A673 (cell line): Measurements from ENCODE around the gene MYCBPAP. TPM values are rescaled to one million over a fixed set of nuclear protein-coding genes. Genes with fewer than 3 reads are reported as not detected.

Experiments used
- BruUV-seq: library from RNA; stranded (reverse); fragments of 400-500 nt; replicated peaks from 2 replicates; lab custom pipeline; 2021; lab: Mats Ljungman, UMichigan
- CTCF ChIA-PET: fragments of 300-600 bp; sonication (Branson Sonifier 250); formaldehyde crosslinking; loops from one replicate; lab custom pipeline; 2022; ENCODE audit warnings: antibody characterized with exemption; lab: Charles Lee
- POLR2A ChIA-PET: fragments of 300-600 bp; sonication (Branson Sonifier 250); formaldehyde crosslinking; loops from one replicate; lab custom pipeline; 2022; ENCODE audit warnings: antibody characterized with exemption; ENCODE audit not compliant: low non-redundant PET; lab: Charles Lee
- DNase-seq: peaks from one replicate; pipeline ENCODE4 v3.0.0-alpha.2; 2015; ENCODE audit warnings: low spot score
- H3K27ac ChIP-seq: fragments of 200-600 bp; sonication (generic); 2 replicates; pipeline ENCODE4 v1.5.1; 2016; ENCODE audit warnings: mixed run types, low read depth, mild to moderate bottlenecking, mixed read lengths, antibody characterized with exemption, low read length; ENCODE audit not compliant: poor library complexity, severe bottlenecking
- H3K27me3 ChIP-seq: fragments of 200-600 bp; sonication (generic); replicated peaks from 2 replicates; pipeline ENCODE4 v1.6.1; 2017; ENCODE audit warnings: mixed run types, low read depth, mild to moderate bottlenecking, mixed read lengths, antibody characterized with exemption, low read length; ENCODE audit not compliant: insufficient read depth, poor library complexity
- H3K36me3 ChIP-seq: fragments of 200-600 bp; sonication (generic); 2 replicates; pipeline ENCODE4 v1.6.1; 2016; ENCODE audit warnings: mixed run types, mild to moderate bottlenecking, mixed read lengths, antibody characterized with exemption, low read length; ENCODE audit not compliant: insufficient read depth, poor library complexity, severe bottlenecking
- H3K4me1 ChIP-seq: fragments of 200-600 bp; sonication (generic); 2 replicates; pipeline ENCODE4 v1.6.1; 2017; ENCODE audit warnings: mixed run types, mild to moderate bottlenecking, mixed read lengths, antibody characterized with exemption, low read length; ENCODE audit not compliant: insufficient read depth, poor library complexity, severe bottlenecking
- H3K4me3 ChIP-seq: fragments of 200-600 bp; sonication (generic); 2 replicates; pipeline ENCODE4 v1.5.1; 2016; ENCODE audit warnings: low read depth, mixed run types, mild to moderate bottlenecking, mixed read lengths, low read length; ENCODE audit not compliant: poor library complexity, severe bottlenecking
- H3K9me3 ChIP-seq: fragments of 200-600 bp; sonication (generic); 2 replicates; pipeline ENCODE4 v1.6.1; 2016; ENCODE audit warnings: mixed run types, low read depth, mild to moderate bottlenecking, mixed read lengths, antibody characterized with exemption, low read length; ENCODE audit not compliant: poor library complexity, severe bottlenecking
- CTCF ChIP-seq: fragments of 300-800, 200-600 bp; sonication (generic); conservative IDR thresholded peaks from 2 replicates; pipeline ENCODE4 v1.5.1; 2017; ENCODE audit warnings: low read depth, mild to moderate bottlenecking, antibody characterized with exemption, low read length, moderate library complexity, mixed read lengths
- EZH2 ChIP-seq: fragments of 200-600 bp; sonication (generic); IDR thresholded peaks from 2 replicates; pipeline ENCODE4 v1.6.1; 2017; ENCODE audit warnings: borderline replicate concordance, low read depth, mild to moderate bottlenecking, mixed read lengths, antibody characterized with exemption, low read length; ENCODE audit not compliant: poor library complexity, severe bottlenecking
- intact Hi-C: fragments of 100-400 bp; cut with micrococcal nuclease; formaldehyde crosslinking; loops from one replicate; pipeline ENCODE4 v1.10.0; 2022; ENCODE audit not compliant: unreplicated experiment
- total RNA-seq: library from RNA; stranded (reverse); gene quantifications from 2 replicates; pipeline ENCODE4 v1.2.3, GENCODE V29; 2021

The MYCBPAP gene
- total RNA-seq, 1 experiment from 2014 or later, result 0.92 TPM

GRCh38 chr17:50488880-50489279 lies 19.4 kb upstream of the MYCBPAP start:
- no peak for TF ChIP-seq EZH2
- no peak overlapping the region for H3K27ac ChIP-seq
- intact Hi-C loops, result no loop called here
- ChIA-PET CTCF (interaction anchor here (0.5 kb wide), 1 partner anchor 20 kb away, joined by 4 read pairs; the partner anchor contains the start of gene CHAD), POLR2A (no interaction called here)
- no peak for DNase-seq
- H3K4me3 ChIP-seq, result no peak overlapping the region
- no peaks in the 10 kb centered on the region for H3K4me1 ChIP-seq
- BruUV-seq, result no TSS peak
- peaks cover 5% of the 10 kb centered on the region for H3K36me3 ChIP-seq
- no peaks in the 10 kb centered on the region for H3K27me3 ChIP-seq
- H3K9me3 ChIP-seq, result no peaks in the 10 kb centered on the region

GRCh38 chr17:50491505-50491904 lies 16.7 kb upstream of the MYCBPAP start:
- Histone ChIP-seq H3K27me3 (no peaks in the 10 kb centered on the region), H3K27ac (no peak overlapping the region), H3K36me3 (no peaks in the 10 kb centered on the region), H3K4me3 (no peak overlapping the region), H3K4me1 (no peaks in the 10 kb centered on the region), H3K9me3 (no peaks in the 10 kb centered on the region)
- TF ChIP-seq EZH2 (no peak), CTCF (no peak)
- CTCF ChIA-PET, result no interaction called here
- POLR2A ChIA-PET, result no interaction called here
- intact Hi-C loops, result no loop called here
- no peak for DNase-seq
- BruUV-seq, result no TSS peak

DNA sequence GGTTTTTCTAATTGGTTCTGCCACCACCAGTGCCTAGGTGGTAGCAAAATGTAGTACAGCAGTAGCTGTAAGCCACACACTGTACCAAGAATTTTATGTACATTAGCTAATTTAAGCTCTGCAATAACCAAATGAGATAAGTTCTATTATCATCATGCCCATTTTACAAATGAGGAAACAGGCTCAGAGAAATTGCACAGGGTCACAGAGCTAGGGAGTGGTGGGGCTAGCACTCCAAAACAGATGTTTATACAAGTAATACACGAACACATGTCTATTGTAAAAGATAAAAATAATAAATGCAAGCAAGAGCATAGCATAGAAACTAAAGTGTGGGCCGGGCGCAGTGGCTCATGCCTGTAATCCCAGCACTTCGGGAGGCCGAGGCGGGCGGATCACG lies 16.0 kb upstream of the MYCBPAP start:
- Histone ChIP-seq H3K9me3 (no peaks in the 10 kb centered on the region), H3K27ac (no peak overlapping the region), H3K27me3 (no peaks in the 10 kb centered on the region), H3K4me1 (no peaks in the 10 kb centered on the region), H3K36me3 (no peaks in the 10 kb centered on the region), H3K4me3 (no peak overlapping the region)
- POLR2A ChIA-PET, result interaction anchor here (0.7 kb wide), 1 partner anchor 132 kb away, joined by 4 read pairs; no protein-coding TSS in a partner anchor
- DNase-seq, result no peak
- no TSS peak for BruUV-seq
- intact Hi-C loops, result no loop called here
- CTCF ChIA-PET, result no interaction called here
- TF ChIP-seq EZH2, result no peak

- ChIA-PET CTCF (no interaction called here), POLR2A (no interaction called here)
- no peak overlapping the region for H3K27ac ChIP-seq
- no peaks in the 10 kb centered on the region for H3K36me3 ChIP-seq
- TF ChIP-seq CTCF (no peak), EZH2 (no peak)
- BruUV-seq, result no TSS peak
- no peaks in the 10 kb centered on the region for H3K27me3 ChIP-seq
- no peak overlapping the region for H3K4me3 ChIP-seq
- DNase-seq, result no peak
- intact Hi-C loops, result no loop called here
- no peaks in the 10 kb centered on the region for H3K4me1 ChIP-seq
- H3K9me3 ChIP-seq, result no peaks in the 10 kb centered on the region
Measured at GRCh38 chr17:50493744-50494143, 14.5 kb upstream of the MYCBPAP start.
